GM19452 (cell line): Measurements from ENCODE around the gene PCDHA7.
"Not testable (repeated sequence)": the region's sequence is repeated elsewhere in the genome, so short reads cannot be mapped to it uniquely, and the experiment has no call there.

Source experiments
- ATAC-seq: cut with Tn5 transposase; IDR thresholded peaks from one replicate; pipeline ENCODE4 v1.9.1; 2021; ENCODE audit not compliant: unreplicated experiment

The PCDHA7 gene

GRCh38 chr5:140833993-140834392 is at the start of gene PCDHA7:
TSS of gene PCDHA7 (plus strand) at chr5:140834269. CDS start at chr5:140834384, 115 bp downstream.
- no peak for ATAC-seq

GRCh38 chr5:140785905-140786686 is 48.0 kb upstream of the PCDHA7 start, which contains the start of gene PCDHA1:
TSS of gene PCDHA1 (plus strand) at chr5:140786140.
- no peak for ATAC-seq

- ATAC-seq: not testable (repeated sequence)
These were observed 46.6 kb upstream of the PCDHA7 start for GRCh38 chr5:140787422-140787821.

GRCh38 chr5:140787849-140788504 is 46.1 kb upstream of the PCDHA7 start:
- ATAC-seq: not testable (repeated sequence)

- no peak for ATAC-seq
These were observed 43.0 kb upstream of the PCDHA7 start for GRCh38 chr5:140791089-140791488.

- ATAC-seq: no peak
These were observed 39.3 kb upstream of the PCDHA7 start, which contains the start of gene PCDHA2 for GRCh38 chr5:140794595-140795258. TSS of gene PCDHA2 (plus strand) at chr5:140794852.

- ATAC-seq: no peak
These were observed 38.8 kb upstream of the PCDHA7 start for GRCh38 chr5:140795259-140795641.

GRCh38 chr5:140796072-140796717 is 37.9 kb upstream of the PCDHA7 start:
- ATAC-seq: not testable (repeated sequence)

GRCh38 chr5:140796718-140797095 is 37.4 kb upstream of the PCDHA7 start:
- ATAC-seq: no peak

- ATAC-seq: no peak
These were observed 33.1 kb upstream of the PCDHA7 start, which contains the start of gene PCDHA3 for GRCh38 chr5:140800816-140801493. TSS of gene PCDHA3 (plus strand) at chr5:140801057.

- no peak for ATAC-seq
These were observed 32.6 kb upstream of the PCDHA7 start for GRCh38 chr5:140801494-140801841.

GRCh38 chr5:140802381-140802780 is 31.7 kb upstream of the PCDHA7 start:
- not testable (repeated sequence) for ATAC-seq

GRCh38 chr5:140802781-140803271 is 31.2 kb upstream of the PCDHA7 start:
- ATAC-seq: no peak

GRCh38 chr5:140806834-140807775 is 27.0 kb upstream of the PCDHA7 start, which contains the start of gene PCDHA4:
TSS of gene PCDHA4 (plus strand) at chr5:140807068.
- ATAC-seq: no peak

GRCh38 chr5:140808241-140808888 is 25.7 kb upstream of the PCDHA7 start:
- ATAC-seq: not testable (repeated sequence)

GRCh38 chr5:140808889-140809291 is 25.2 kb upstream of the PCDHA7 start:
- ATAC-seq: no peak

- no peak for ATAC-seq
These were observed 12.4 kb upstream of the PCDHA7 start, which contains the start of gene PCDHA5 for GRCh38 chr5:140821375-140822280. TSS of gene PCDHA5 (plus strand) at chr5:140821613.

GRCh38 chr5:140822281-140822629 is 11.8 kb upstream of the PCDHA7 start:
- ATAC-seq: no peak
